H1 (cell line): ENCODE results near the gene RAB11FIP3. TPM values are rescaled to one million over a fixed set of nuclear protein-coding genes. Genes with fewer than 3 reads are reported as not detected.

Experiments
- CTCF ChIA-PET: fragments of 300-600 bp; sonication (Branson Sonifier 250); formaldehyde crosslinking; loops from one replicate; lab custom pipeline; 2021; ENCODE audit not compliant: partially characterized antibody; lab: Charles Lee
- POLR2A ChIA-PET: fragments of 300-600 bp; sonication (Branson Sonifier 250); formaldehyde crosslinking; loops from one replicate; lab custom pipeline; 2021; ENCODE audit warnings: inconsistent platforms; ENCODE audit not compliant: partially characterized antibody; lab: Charles Lee
- DNase-seq, 2 experiments: peaks; one replicate each; pipeline versions ENCODE4 v3.0.0 to v3.0.0-alpha.2; 2010 to 2022; ENCODE audit warnings: low spot score in 2 of 2, low read depth in 1 of 2, mixed read lengths in 1 of 2
- FAIRE-seq: peaks from 2 replicates; lab custom pipeline; 2011; peaks lifted over from hg19 to GRCh38; lab: Jason Lieb, UNC
- H2AFZ ChIP-seq: 2 replicates; pipeline ENCODE4 v1.8.1; 2012; ENCODE audit warnings: low read length, inconsistent platforms
- H2AK5ac ChIP-seq: 2 replicates; pipeline ENCODE4 v1.6.1; 2013; ENCODE audit warnings: low read depth, low read length
- H2BK120ac ChIP-seq: replicated peaks from 2 replicates; pipeline ENCODE3; 2013; ENCODE audit warnings: low read depth, low read length, inconsistent platforms
- H2BK12ac ChIP-seq: 2 replicates; pipeline ENCODE4 v1.6.1; 2013; ENCODE audit warnings: low read depth, low read length
- H2BK15ac ChIP-seq: 2 replicates; pipeline ENCODE4 v1.6.1; 2013; ENCODE audit warnings: low read length
- H2BK20ac ChIP-seq: 2 replicates; pipeline ENCODE4 v1.6.1; 2013; ENCODE audit warnings: low read length
- H2BK5ac ChIP-seq: 2 replicates; pipeline ENCODE4 v1.6.1; 2013; ENCODE audit warnings: low read depth, low read length
- H3K14ac ChIP-seq: 2 replicates; pipeline ENCODE4 v1.6.1; 2013; ENCODE audit warnings: inconsistent platforms; ENCODE audit not compliant: insufficient read length
- H3K18ac ChIP-seq: 2 replicates; pipeline ENCODE4 v1.6.1; 2013; ENCODE audit warnings: low read length; ENCODE audit errors: extremely low read depth
- H3K23ac ChIP-seq: 2 replicates; pipeline ENCODE4 v1.6.1; 2013; ENCODE audit warnings: inconsistent platforms; ENCODE audit not compliant: insufficient read length
- H3K23me2 ChIP-seq: 2 replicates; pipeline ENCODE4 v1.6.1; 2013; ENCODE audit warnings: low read depth, low read length
- H3K27ac ChIP-seq: 2 replicates; pipeline ENCODE4 v1.6.1; 2011; ENCODE audit warnings: low read depth, low read length, inconsistent platforms
- H3K27me3 ChIP-seq, 4 experiments: replicated peaks in 1 of 4; 1 replicate in 1 of 4; 2 replicates in 3 of 4; pipeline versions ENCODE4 v1.6.1 to v1.8.1; 2011 to 2013; ENCODE audit warnings: low read length in 3 of 4, mild to moderate bottlenecking in 3 of 4, inconsistent platforms in 2 of 4, mixed read lengths in 2 of 4, moderate library complexity in 1 of 4; ENCODE audit not compliant: control insufficient read depth in 3 of 4, insufficient read depth in 3 of 4; ENCODE audit errors: extremely low read depth in 1 of 4
- H3K36me3 ChIP-seq, 4 experiments: 2 replicates each; pipeline versions ENCODE4 v1.6.1 to v1.8.1; 2011 to 2013; ENCODE audit warnings: mild to moderate bottlenecking in 4 of 4, low read length in 3 of 4, moderate library complexity in 2 of 4, control low read depth in 1 of 4, inconsistent platforms in 1 of 4; ENCODE audit not compliant: insufficient read depth in 4 of 4, control insufficient read depth in 2 of 4
- H3K4ac ChIP-seq: replicated peaks from 2 replicates; pipeline ENCODE3; 2013; ENCODE audit warnings: low read length, low read depth, mixed read lengths, inconsistent platforms; ENCODE audit not compliant: insufficient read length
- H3K4me1 ChIP-seq, 4 experiments: replicated peaks in 1 of 4; 1 replicate in 1 of 4; 2 replicates in 3 of 4; pipeline versions ENCODE4 v1.6.1 to v1.8.1; 2011 to 2013; ENCODE audit warnings: low read length in 3 of 4, inconsistent platforms in 2 of 4, mixed read lengths in 1 of 4; ENCODE audit not compliant: insufficient read depth in 4 of 4, control insufficient read depth in 3 of 4
- H3K4me2 ChIP-seq, 2 experiments: 2 replicates each; pipeline versions ENCODE4 v1.6.1 to v1.8.1; 2011 to 2013; ENCODE audit warnings: low read depth in 2 of 2, low read length in 2 of 2, control low read depth in 1 of 2, inconsistent platforms in 1 of 2, mild to moderate bottlenecking in 1 of 2; ENCODE audit not compliant: insufficient read depth in 1 of 2
- H3K4me3 ChIP-seq, 4 experiments: fragments of 200-600, 300-600 bp in 1 of 4; sonication (generic), shearing (Covaris generic), sonication (Bioruptor Twin) in 1 of 4; 2 replicates each; pipeline versions ENCODE4 v1.5.1 to v1.8.1; 2011 to 2016; ENCODE audit warnings: low read length in 4 of 4, low read depth in 3 of 4, control low read depth in 2 of 4, inconsistent platforms in 2 of 4, mild to moderate bottlenecking in 2 of 4, mixed read lengths in 1 of 4, moderate library complexity in 1 of 4; ENCODE audit not compliant: insufficient read depth in 2 of 4; ENCODE audit errors: extremely low read depth in 1 of 4
- H3K56ac ChIP-seq: replicated peaks from 2 replicates; pipeline ENCODE3; 2013; ENCODE audit warnings: low read depth, mild to moderate bottlenecking, mixed read lengths, low read length, inconsistent platforms; ENCODE audit not compliant: insufficient read length
- H3K79me1 ChIP-seq: 2 replicates; pipeline ENCODE4 v1.6.1; 2013; ENCODE audit warnings: low read depth, low read length, control low read depth
- H3K79me2 ChIP-seq, 2 experiments: 2 replicates each; pipeline versions ENCODE4 v1.6.1 to v1.8.1; 2012 to 2013; ENCODE audit warnings: low read length in 2 of 2, mild to moderate bottlenecking in 2 of 2, inconsistent platforms in 1 of 2; ENCODE audit not compliant: insufficient read depth in 2 of 2, control insufficient read depth in 1 of 2
- H3K9ac ChIP-seq, 4 experiments: replicated peaks in 1 of 4; 1 replicate in 1 of 4; 2 replicates in 3 of 4; pipeline versions ENCODE4 v1.6.1 to v1.8.1; 2011 to 2013; ENCODE audit warnings: low read depth in 3 of 4, low read length in 3 of 4, control low read depth in 2 of 4, mild to moderate bottlenecking in 2 of 4, moderate library complexity in 2 of 4, inconsistent platforms in 1 of 4; ENCODE audit errors: extremely low read depth in 1 of 4
- H3K9me3 ChIP-seq, 2 experiments: 2 replicates each; pipeline versions ENCODE4 v1.6.1 to v1.8.1; 2012 to 2013; ENCODE audit warnings: mild to moderate bottlenecking in 2 of 2, moderate library complexity in 2 of 2, control low read depth in 1 of 2, inconsistent platforms in 1 of 2, low read depth in 1 of 2, low read length in 1 of 2, mixed read lengths in 1 of 2; ENCODE audit not compliant: insufficient read depth in 2 of 2
- H4K20me1 ChIP-seq, 2 experiments: replicated peaks in 1 of 2; 2 replicates each; pipeline versions ENCODE3 to v1.8.1; 2011 to 2013; ENCODE audit warnings: inconsistent platforms in 2 of 2, low read length in 2 of 2, mild to moderate bottlenecking in 1 of 2; ENCODE audit not compliant: insufficient read depth in 2 of 2, control insufficient read depth in 1 of 2
- H4K5ac ChIP-seq: 2 replicates; pipeline ENCODE4 v1.6.1; 2013; ENCODE audit warnings: low read length, low read depth, mixed read lengths, inconsistent platforms; ENCODE audit not compliant: insufficient read length
- H4K8ac ChIP-seq: 2 replicates; pipeline ENCODE4 v1.8.0; 2013; ENCODE audit warnings: mild to moderate bottlenecking, moderate library complexity, low read length, inconsistent platforms; ENCODE audit not compliant: insufficient read depth; ENCODE audit errors: extremely low read depth
- H4K91ac ChIP-seq: replicated peaks from 2 replicates; pipeline ENCODE3; 2013; ENCODE audit warnings: low read length, mixed read lengths, inconsistent platforms; ENCODE audit not compliant: insufficient read length
- CHD2 ChIP-seq: IDR thresholded peaks from 2 replicates; pipeline ENCODE4 v1.6.1; 2012; ENCODE audit warnings: low read length, improper control_type of control experiment
- CREB1 ChIP-seq: IDR thresholded peaks from 2 replicates; pipeline ENCODE4 v1.6.1; 2012; ENCODE audit warnings: inconsistent platforms
- HDAC6 ChIP-seq: IDR thresholded peaks from one replicate; pipeline ENCODE4 v1.7.1; 2012; ENCODE audit warnings: low read depth, mild to moderate bottlenecking, inconsistent platforms, low read length, moderate library complexity
- JUN ChIP-seq: IDR thresholded peaks from 2 replicates; pipeline ENCODE4 v1.6.1; 2011; ENCODE audit warnings: low read depth, mild to moderate bottlenecking, improper control_type of control experiment, low read length
- JUND ChIP-seq: IDR thresholded peaks from 2 replicates; pipeline ENCODE4 v1.6.1; 2011; ENCODE audit warnings: mild to moderate bottlenecking, improper control_type of control experiment, low read length
- POLR2AphosphoS5 ChIP-seq: IDR thresholded peaks from 2 replicates; pipeline ENCODE4 v1.6.1; 2011; ENCODE audit warnings: low read depth, low read length
- RAD21 ChIP-seq, 2 experiments: IDR thresholded peaks in 1 of 2; conservative IDR thresholded peaks in 1 of 2; 2 replicates each; pipeline ENCODE4 v1.6.1; 2011; ENCODE audit warnings: low read depth in 2 of 2, low read length in 2 of 2, improper control_type of control experiment in 1 of 2, inconsistent platforms in 1 of 2, mild to moderate bottlenecking in 1 of 2, moderate library complexity in 1 of 2
- SIN3A ChIP-seq, 2 experiments: IDR thresholded peaks in 1 of 2; conservative IDR thresholded peaks in 1 of 2; 2 replicates each; pipeline ENCODE4 v1.6.1; 2011 to 2012; ENCODE audit warnings: low read length in 2 of 2, improper control_type of control experiment in 1 of 2, low read depth in 1 of 2, mild to moderate bottlenecking in 1 of 2
- SIRT6 ChIP-seq: IDR thresholded peaks from one replicate; pipeline ENCODE4 v1.7.1; 2012; ENCODE audit warnings: low read length, inconsistent platforms
- TAF1 ChIP-seq: IDR thresholded peaks from 2 replicates; pipeline ENCODE4 v1.6.1; 2011; ENCODE audit warnings: mild to moderate bottlenecking, low read depth, low read length
- WGBS, 2 experiments: shearing (Covaris generic) in 1 of 2; methylation state at CpG; one replicate each; pipeline versions ENCODE4 v1.1.6 to v1.1.7; 2013 to 2015; ENCODE audit warnings: low lambda C conversion rate in 2 of 2, mixed read lengths in 2 of 2, inconsistent platforms in 1 of 2, low coverage in 1 of 2, missing lambda C conversion rate in 1 of 2; ENCODE audit not compliant: insufficient replicate concordance in 2 of 2, insufficient coverage in 1 of 2, insufficient read length in 1 of 2; ENCODE audit errors: extremely low coverage in 1 of 2, missing lambda C conversion rate in 1 of 2; 5-methylcytosine and 5-hydroxymethylcytosine counted together
- polyA plus RNA-seq, 7 experiments: library from polyadenylated mRNA; depleted of rRNA in 3 of 7; stranded (reverse) in 5 of 7; unstranded in 2 of 7; fragments of >200 nt in 5 of 7; fragments of 200-250 nt in 2 of 7; gene quantifications; 1 replicate in 5 of 7; 2 replicates in 1 of 7; 4 replicates in 1 of 7; pipeline versions ENCODE4 v1.2.1 to v1.2.3, GENCODE V29; 2011 to 2013; ENCODE audit warnings: missing spikeins in 2 of 7, mixed read lengths in 2 of 7
- total RNA-seq: library from RNA; stranded (reverse); fragmentation: NEBNext Ultra II Directional; extraction: Animal tissue kit (Norgen Biotek cat#: 25700); gene quantifications from 2 replicates; pipeline ENCODE4 v1.2.1, GENCODE V29; 2021
- TF ChIP-seq, protein P1 (sequence below), 3 experiments: IDR thresholded peaks; 1 replicate in 2 of 3; 2 replicates in 1 of 3; pipeline versions ENCODE4 v1.5.1 to v1.6.1; 2011; ENCODE audit warnings: low read length in 3 of 3, mild to moderate bottlenecking in 3 of 3, inconsistent platforms in 2 of 3, low read depth in 1 of 3, moderate library complexity in 1 of 3; ENCODE audit not compliant: insufficient read depth in 1 of 3; ENCODE audit errors: control extremely low read depth in 1 of 3

RAB11FIP3 gene
- total and polyA plus RNA-seq, 2 of the 8 experiments (the other 6 are each of a cell fraction or from before 2014, with no cell fraction given), result 9.3 to 35.2 TPM

DNA sequence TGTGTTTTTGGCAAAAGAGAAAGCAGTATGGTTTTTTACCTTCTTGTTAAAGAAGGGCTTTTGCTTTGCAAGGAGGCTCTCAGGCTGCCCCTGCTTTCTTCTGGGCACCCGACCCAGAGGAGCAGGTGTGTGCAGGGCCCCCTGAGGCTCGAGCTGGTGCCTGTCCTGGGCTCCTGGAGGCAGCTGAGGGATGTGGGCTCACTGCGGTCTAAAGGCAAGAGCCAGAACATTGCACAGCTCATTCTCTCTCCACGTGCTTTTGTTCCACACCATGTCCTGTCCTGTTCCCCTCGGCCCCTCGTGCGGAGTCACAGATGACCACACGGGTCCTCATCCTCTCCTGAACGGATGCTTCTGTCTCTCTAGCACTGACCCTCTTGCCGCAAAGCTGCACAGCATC lies 65.3 kb downstream of the RAB11FIP3 start:
- Histone ChIP-seq H3K79me2 (no peaks in the 10 kb centered on the region), H2AFZ (no peak overlapping the region), H3K27me3 (no peaks in the 10 kb centered on the region), H3K18ac (peak overlapping the region; percentile 13; the same call in 1 of the 2 replicates), H3K23me2 (no peaks in the 10 kb centered on the region), H2BK20ac (no peak overlapping the region), H2AK5ac (peak overlapping the region; percentile 11; the same call in 1 of the 2 replicates), H4K8ac (no peak overlapping the region), H3K4me1 (peaks cover 6 to 9% (median 7%) of the 10 kb centered on the region in 4 experiments), H2BK5ac (no peak overlapping the region), H4K5ac (no peak overlapping the region), H4K20me1 (peaks cover 0 to 4% of the 10 kb centered on the region in 2 experiments), H3K14ac (no peak overlapping the region), H2BK120ac (no peak overlapping the region), H3K4me3 (no peak overlapping the region), H2BK12ac (peak overlapping the region; percentile 11; the same call in 1 of the 2 replicates), H3K79me1 (no peaks in the 10 kb centered on the region), H3K36me3 (no peaks in the 10 kb centered on the region; a peak in 1 of 8 replicates), H3K23ac (no peak overlapping the region), H3K27ac (no peak overlapping the region), H4K91ac (no peak overlapping the region), H3K56ac (no peak overlapping the region), H2BK15ac (no peak overlapping the region), H3K4ac (no peak overlapping the region), H3K9ac (no peak overlapping the region), H3K4me2 (no peak overlapping the region), H3K9me3 (no peaks in the 10 kb centered on the region)
- DNase-seq (no peak), FAIRE-seq (no peak)
- CTCF ChIA-PET, result interaction anchor here (0.7 to 2.7 kb wide), 12 partner anchors 8 to 114 kb away, joined by 3 to 15 read pairs (median 4); no protein-coding TSS in a partner anchor
- WGBS, 2 experiments, result 90% methylated on average over 10 of the region's 10 CpGs; no CpG with 5 or more reads in 1 of the 2 experiments
- POLR2A ChIA-PET, result interaction anchor here (1.2 to 1.5 kb wide), 2 partner anchors 19 to 49 kb away, joined by 3 read pairs; no protein-coding TSS in a partner anchor
- TF ChIP-seq SIN3A (conservative IDR thresholded peaks at IDR 0.05 in 1 of 2, IDR thresholded peaks at IDR 0.05 in 1 of 2; ENCODE audit: low read depth in 1 of 2, low read length in 2 of 2) (no peak), POLR2AphosphoS5 (no peak), CREB1 (no peak), RAD21 (IDR thresholded peaks at IDR 0.05 in 1 of 2, conservative IDR thresholded peaks at IDR 0.05 in 1 of 2; ENCODE audit: low read depth in 2 of 2, low read length in 2 of 2) (no peak), JUND (no peak), SIRT6 (no peak), CHD2 (no peak), TAF1 (no peak), HDAC6 (no peak), JUN (no peak)
- TF ChIP-seq, protein P1, sequence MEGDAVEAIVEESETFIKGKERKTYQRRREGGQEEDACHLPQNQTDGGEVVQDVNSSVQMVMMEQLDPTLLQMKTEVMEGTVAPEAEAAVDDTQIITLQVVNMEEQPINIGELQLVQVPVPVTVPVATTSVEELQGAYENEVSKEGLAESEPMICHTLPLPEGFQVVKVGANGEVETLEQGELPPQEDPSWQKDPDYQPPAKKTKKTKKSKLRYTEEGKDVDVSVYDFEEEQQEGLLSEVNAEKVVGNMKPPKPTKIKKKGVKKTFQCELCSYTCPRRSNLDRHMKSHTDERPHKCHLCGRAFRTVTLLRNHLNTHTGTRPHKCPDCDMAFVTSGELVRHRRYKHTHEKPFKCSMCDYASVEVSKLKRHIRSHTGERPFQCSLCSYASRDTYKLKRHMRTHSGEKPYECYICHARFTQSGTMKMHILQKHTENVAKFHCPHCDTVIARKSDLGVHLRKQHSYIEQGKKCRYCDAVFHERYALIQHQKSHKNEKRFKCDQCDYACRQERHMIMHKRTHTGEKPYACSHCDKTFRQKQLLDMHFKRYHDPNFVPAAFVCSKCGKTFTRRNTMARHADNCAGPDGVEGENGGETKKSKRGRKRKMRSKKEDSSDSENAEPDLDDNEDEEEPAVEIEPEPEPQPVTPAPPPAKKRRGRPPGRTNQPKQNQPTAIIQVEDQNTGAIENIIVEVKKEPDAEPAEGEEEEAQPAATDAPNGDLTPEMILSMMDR (IDR thresholded peaks at IDR 0.05; ENCODE audit: control extremely low read depth in 1 of 3, insufficient read depth in 1 of 3, low read depth in 1 of 3, low read length in 3 of 3), result no peak
